Brain pericyte (primary cell): ENCODE measurements around the gene CLOCK.
"Not testable (repeated sequence)": the region's sequence is repeated elsewhere in the genome, so short reads cannot be mapped to it uniquely, and the experiment has no call there.

Experiments used
- DNase-seq: peaks from one replicate; pipeline ENCODE4 v3.0.0-alpha.2; 2012; ENCODE audit warnings: low read depth, low spot score

CLOCK gene

GRCh38 chr4:55546756-55547465 is at the start of gene CLOCK:
Gene CLOCK, minus strand, starts transcription at chr4:55546909. Its CDS starts 64,124 bp downstream, at chr4:55482785.
- DNase-seq = peak; percentile 63

- DNase-seq = no peak
These were observed 45.3 kb upstream of the CLOCK start, which contains the start of gene PDCL2 for GRCh38 chr4:55592014-55592413. Gene PDCL2, minus strand, starts transcription at chr4:55592245. Its CDS starts 136 bp downstream, at chr4:55592109.

- DNase-seq = no peak
These were observed 41.5 kb upstream of the CLOCK start for GRCh38 chr4:55588160-55588559.

GRCh38 chr4:55582773-55583172 is 36.1 kb upstream of the CLOCK start:
- not testable (repeated sequence) for DNase-seq

GRCh38 chr4:55578341-55579010 is 31.8 kb upstream of the CLOCK start:
- DNase-seq = no peak

- no peak for DNase-seq
These were observed 28.8 kb upstream of the CLOCK start for GRCh38 chr4:55575513-55575912.

GRCh38 chr4:55574252-55574651 is 27.5 kb upstream of the CLOCK start:
- DNase-seq = no peak

GRCh38 chr4:55571806-55572205 is 25.1 kb upstream of the CLOCK start:
- DNase-seq = no peak

- no peak for DNase-seq
These were observed 22.3 kb upstream of the CLOCK start for GRCh38 chr4:55568905-55569504.

GRCh38 chr4:55561889-55562288 is 15.2 kb upstream of the CLOCK start:
- no peak for DNase-seq

- no peak for DNase-seq
These were observed 13.4 kb upstream of the CLOCK start for GRCh38 chr4:55560096-55560495.

GRCh38 chr4:55554453-55555030 is 7.8 kb upstream of the CLOCK start:
- DNase-seq = no peak

GRCh38 chr4:55553441-55554201 is 6.9 kb upstream of the CLOCK start:
- DNase-seq = no peak

- not testable (repeated sequence) for DNase-seq
These were observed 5.3 kb upstream of the CLOCK start for GRCh38 chr4:55551964-55552363.

GRCh38 chr4:55549888-55550287 is 3.2 kb upstream of the CLOCK start:
- no peak for DNase-seq

- DNase-seq = no peak
These were observed 1.2 kb upstream of the CLOCK start for GRCh38 chr4:55547918-55548317.

GRCh38 chr4:55547466-55547770 is 709 bp upstream of the CLOCK start:
- peak; percentile 13 for DNase-seq

GRCh38 chr4:55546506-55546755 is 278 bp downstream of the CLOCK start:
- DNase-seq = no peak

GRCh38 chr4:55545641-55546505 is 836 bp downstream of the CLOCK start:
- DNase-seq = no peak

- no peak for DNase-seq
These were observed 1.6 kb downstream of the CLOCK start for GRCh38 chr4:55545151-55545550.

GRCh38 chr4:55543858-55544257 is 2.9 kb downstream of the CLOCK start:
- DNase-seq = no peak
